GM23338 (cell line): ENCODE measurements around the gene RPH3AL.

Experiments
- CREB1 ChIP-seq: fragments of 250-450 bp; sonication (Bioruptor Pico); IDR thresholded peaks from 2 replicates; pipeline ENCODE4 v1.5.0; 2020; ENCODE audit warnings: low read depth, mild to moderate bottlenecking, moderate library complexity
- CTCF ChIP-seq, 2 experiments: fragments of 200-600 bp in 1 of 2; sonication (generic) in 1 of 2; conservative IDR thresholded peaks; 2 replicates each; pipeline versions ENCODE4 v1.5.1 to v1.6.1; 2016 to 2017; ENCODE audit warnings: antibody characterized with exemption in 2 of 2, low read depth in 2 of 2, mild to moderate bottlenecking in 2 of 2, moderate library complexity in 1 of 2
- ETS1 ChIP-seq: IDR thresholded peaks from 2 replicates; pipeline ENCODE4 v1.6.1; 2016; ENCODE audit warnings: antibody characterized with exemption
- EZH2 ChIP-seq: fragments of 200-600 bp; sonication (generic); IDR thresholded peaks from one replicate; pipeline ENCODE4 v1.8.0; 2017; ENCODE audit warnings: antibody characterized with exemption, mild to moderate bottlenecking, low read depth; ENCODE audit not compliant: unreplicated experiment
- EZH2phosphoT487 ChIP-seq: fragments of 200-600 bp; sonication (generic); IDR thresholded peaks from one replicate; pipeline ENCODE4 v1.8.1; 2018; ENCODE audit warnings: antibody characterized with exemption; ENCODE audit not compliant: unreplicated experiment
- JUNB ChIP-seq: IDR thresholded peaks from one replicate; pipeline ENCODE4 v1.6.1; 2016; ENCODE audit warnings: antibody characterized with exemption; ENCODE audit not compliant: unreplicated experiment
- NANOG ChIP-seq: IDR thresholded peaks from 2 replicates; pipeline ENCODE4 v1.6.1; 2016; ENCODE audit warnings: antibody characterized with exemption, borderline replicate concordance
- POLR2AphosphoS5 ChIP-seq: IDR thresholded peaks from 2 replicates; pipeline ENCODE4 v1.6.1; 2016; ENCODE audit warnings: antibody characterized with exemption, low read depth
- REST ChIP-seq: IDR thresholded peaks from one replicate; pipeline ENCODE4 v1.6.1; 2018; ENCODE audit warnings: antibody characterized with exemption; ENCODE audit not compliant: unreplicated experiment
- STAT1 ChIP-seq: IDR thresholded peaks from one replicate; pipeline ENCODE4 v1.6.1; 2016; ENCODE audit warnings: antibody characterized with exemption; ENCODE audit not compliant: unreplicated experiment
- ZNF114 ChIP-seq: fragments of 250-450 bp; sonication (Bioruptor Pico); IDR thresholded peaks from 2 replicates; pipeline ENCODE4 v1.5.0; 2020; ENCODE audit warnings: mild to moderate bottlenecking, moderate library complexity
- ZNF462 ChIP-seq: fragments of 250-450 bp; sonication (Bioruptor Pico); IDR thresholded peaks from 2 replicates; pipeline ENCODE4 v1.5.0; 2020; ENCODE audit warnings: mild to moderate bottlenecking, moderate library complexity

GRCh38 chr17:227078-227945 lies 125.3 kb downstream of the RPH3AL start:
- TF ChIP-seq EZH2 (no peak), CTCF (conservative IDR thresholded peaks at IDR 0.05; ENCODE audit: low read depth in 2 of 2) (no peak), POLR2AphosphoS5 (no peak), EZH2phosphoT487 (no peak), ZNF114 (CRISPR knock-in tag) (no peak), NANOG (no peak), REST (no peak), JUNB (no peak), ZNF462 (CRISPR knock-in tag) (no peak), STAT1 (no peak), ETS1 (no peak), CREB1 (CRISPR knock-in tag) (no peak)
